GM12873 (cell line): ENCODE results near the gene PARD3B.

ENCODE experiments used
- TF ChIP-seq, protein P1 (sequence below): IDR thresholded peaks from 2 replicates; pipeline ENCODE4 v1.5.1; 2012; ENCODE audit warnings: low read depth, mild to moderate bottlenecking, moderate library complexity, low read length, control low read depth; ENCODE audit not compliant: insufficient read depth; ENCODE audit errors: missing control alignments

The PARD3B gene

DNA sequence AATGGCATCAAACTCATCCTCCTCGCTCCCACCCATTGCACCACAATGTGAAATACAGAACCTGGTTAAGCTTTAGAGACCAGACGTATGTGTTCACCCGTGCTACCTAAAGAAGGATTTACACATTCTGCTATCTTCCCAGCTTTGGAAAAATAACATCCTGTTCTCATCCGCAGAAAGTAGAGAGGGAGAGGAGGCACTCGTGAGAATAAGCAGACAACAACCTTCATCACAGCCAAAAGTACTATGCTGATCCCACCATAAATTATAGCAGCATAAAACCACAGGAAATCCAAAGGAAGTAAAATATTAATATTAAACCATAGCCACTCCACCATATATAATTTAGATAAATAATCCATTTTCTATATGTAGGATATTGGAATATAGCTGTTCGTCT is 1025.4 kb downstream of the PARD3B start:
- TF ChIP-seq, protein P1, sequence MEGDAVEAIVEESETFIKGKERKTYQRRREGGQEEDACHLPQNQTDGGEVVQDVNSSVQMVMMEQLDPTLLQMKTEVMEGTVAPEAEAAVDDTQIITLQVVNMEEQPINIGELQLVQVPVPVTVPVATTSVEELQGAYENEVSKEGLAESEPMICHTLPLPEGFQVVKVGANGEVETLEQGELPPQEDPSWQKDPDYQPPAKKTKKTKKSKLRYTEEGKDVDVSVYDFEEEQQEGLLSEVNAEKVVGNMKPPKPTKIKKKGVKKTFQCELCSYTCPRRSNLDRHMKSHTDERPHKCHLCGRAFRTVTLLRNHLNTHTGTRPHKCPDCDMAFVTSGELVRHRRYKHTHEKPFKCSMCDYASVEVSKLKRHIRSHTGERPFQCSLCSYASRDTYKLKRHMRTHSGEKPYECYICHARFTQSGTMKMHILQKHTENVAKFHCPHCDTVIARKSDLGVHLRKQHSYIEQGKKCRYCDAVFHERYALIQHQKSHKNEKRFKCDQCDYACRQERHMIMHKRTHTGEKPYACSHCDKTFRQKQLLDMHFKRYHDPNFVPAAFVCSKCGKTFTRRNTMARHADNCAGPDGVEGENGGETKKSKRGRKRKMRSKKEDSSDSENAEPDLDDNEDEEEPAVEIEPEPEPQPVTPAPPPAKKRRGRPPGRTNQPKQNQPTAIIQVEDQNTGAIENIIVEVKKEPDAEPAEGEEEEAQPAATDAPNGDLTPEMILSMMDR, result no peak

DNA sequence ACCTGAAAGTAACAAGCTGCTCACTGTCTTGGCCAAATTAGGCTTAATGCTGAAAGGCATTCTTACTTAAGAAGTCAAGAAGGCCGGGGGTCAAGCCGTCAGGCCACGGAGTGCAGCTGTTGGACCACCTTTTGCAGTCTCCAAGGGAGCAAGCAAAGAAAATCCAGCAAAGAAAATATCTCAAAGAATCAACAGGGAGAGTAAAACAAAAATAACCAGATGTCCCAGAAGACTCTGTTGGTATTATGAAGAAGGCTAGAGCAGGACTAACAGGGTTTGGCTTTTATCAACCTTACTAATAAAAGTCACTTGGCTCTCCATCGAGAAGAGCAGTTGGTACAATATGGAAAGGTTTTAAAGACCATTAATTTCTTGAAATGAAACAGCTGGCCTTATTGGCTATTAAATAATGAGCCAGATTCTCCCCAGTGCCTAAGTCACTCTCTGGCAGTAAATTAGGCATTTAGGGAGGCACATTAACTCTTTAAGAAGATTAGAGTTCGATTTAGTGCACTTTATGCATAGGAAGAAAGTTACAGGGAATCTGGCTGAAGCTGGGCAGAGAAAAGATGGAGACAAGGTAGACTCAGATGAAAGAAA is 1026.2 kb downstream of the PARD3B start:
- TF ChIP-seq, protein P1, result no peak

DNA sequence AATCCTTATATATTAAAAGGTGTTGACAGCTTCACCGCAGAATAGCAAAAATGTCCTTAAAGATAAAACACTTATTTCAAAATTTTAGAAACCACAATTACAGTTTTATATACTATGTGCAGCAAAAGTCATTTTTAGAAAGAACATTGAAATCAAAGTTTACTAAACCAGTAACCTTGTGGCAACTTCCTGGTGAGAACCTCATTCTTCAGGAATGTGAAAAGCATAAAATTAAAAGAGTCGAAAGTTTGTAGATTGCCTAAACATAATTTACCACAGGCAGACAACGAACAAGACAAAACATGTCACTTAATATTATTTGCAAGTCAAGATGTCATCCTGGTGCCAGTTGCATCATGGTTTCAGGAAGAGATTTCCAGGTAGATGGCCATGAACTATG is 1028.7 kb downstream of the PARD3B start:
- TF ChIP-seq, protein P1, result no peak

DNA sequence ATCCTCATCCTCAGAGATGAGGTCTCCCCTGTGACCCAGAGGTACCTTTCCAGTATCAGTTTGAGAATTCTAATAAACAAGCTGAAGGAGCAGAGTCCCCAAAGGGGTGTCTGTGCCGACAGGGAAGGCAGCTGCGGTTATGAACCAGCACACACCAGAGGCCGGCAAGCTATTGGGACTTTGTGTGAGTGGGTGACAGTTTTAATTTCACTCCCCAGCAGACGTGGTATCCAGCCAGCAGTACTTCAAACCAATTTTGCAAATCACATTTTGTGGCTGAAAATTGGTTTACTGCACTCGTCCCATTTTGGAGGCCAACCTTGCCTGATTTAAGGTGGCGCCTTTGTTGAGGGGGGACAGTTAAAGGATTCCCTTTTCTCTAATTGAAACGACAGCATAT is 1034.1 kb downstream of the PARD3B start:
- TF ChIP-seq, protein P1, result no peak

DNA sequence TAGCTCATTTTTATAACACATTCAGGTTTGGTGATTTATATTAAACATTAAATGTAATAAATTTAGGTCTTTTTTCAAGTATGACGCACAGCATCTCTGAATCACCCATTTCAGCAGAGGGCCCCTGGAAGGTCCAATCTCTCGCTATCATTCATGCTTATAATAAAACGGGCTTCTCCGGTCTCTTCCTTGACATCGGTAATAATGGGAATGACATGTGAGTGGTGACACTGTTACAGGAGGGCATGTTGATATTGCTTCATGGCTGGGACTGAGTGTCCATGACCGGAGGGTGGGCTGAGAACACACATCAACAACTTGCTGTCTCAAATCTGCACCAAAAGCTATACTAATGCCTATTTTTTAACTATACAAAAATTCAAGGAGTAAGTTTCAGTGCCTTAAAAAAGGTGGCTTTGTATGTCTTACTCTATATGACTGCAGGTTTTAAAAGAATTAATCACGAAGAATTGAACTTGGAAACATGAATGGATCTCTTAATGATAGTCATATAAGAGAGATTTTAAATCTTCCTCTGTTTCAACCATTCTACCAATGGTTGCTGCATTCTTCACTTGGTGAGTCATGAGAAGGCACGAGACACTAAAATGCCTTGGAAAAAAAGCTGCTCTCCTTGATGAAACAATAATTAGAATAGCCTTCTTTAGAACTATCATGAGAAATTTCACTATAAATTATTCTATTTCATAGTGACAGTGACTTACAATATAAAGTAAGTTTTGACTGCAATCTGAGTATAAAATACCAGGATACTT is 1035.1 kb downstream of the PARD3B start:
- TF ChIP-seq, protein P1, result no peak

DNA sequence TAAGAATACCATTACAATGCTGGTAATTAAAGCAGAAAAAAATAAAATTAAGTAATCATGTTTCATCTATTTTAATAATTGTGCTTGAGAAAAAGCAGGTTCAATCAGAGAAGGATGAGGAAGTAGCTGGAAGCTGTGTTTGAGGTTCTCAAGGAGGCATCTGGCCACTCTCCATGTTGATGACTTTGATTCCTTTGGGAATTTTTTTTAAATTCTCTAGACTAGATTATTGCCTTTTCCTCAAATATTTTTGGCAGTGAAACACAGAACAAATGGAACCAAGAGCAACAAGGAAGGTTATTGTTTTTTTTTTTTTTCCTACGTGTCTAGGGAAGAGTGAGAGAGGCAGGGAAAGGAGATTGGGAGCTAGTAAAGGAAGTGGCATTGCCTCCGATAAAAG is 1037.1 kb downstream of the PARD3B start:
- TF ChIP-seq, protein P1, result no peak

DNA sequence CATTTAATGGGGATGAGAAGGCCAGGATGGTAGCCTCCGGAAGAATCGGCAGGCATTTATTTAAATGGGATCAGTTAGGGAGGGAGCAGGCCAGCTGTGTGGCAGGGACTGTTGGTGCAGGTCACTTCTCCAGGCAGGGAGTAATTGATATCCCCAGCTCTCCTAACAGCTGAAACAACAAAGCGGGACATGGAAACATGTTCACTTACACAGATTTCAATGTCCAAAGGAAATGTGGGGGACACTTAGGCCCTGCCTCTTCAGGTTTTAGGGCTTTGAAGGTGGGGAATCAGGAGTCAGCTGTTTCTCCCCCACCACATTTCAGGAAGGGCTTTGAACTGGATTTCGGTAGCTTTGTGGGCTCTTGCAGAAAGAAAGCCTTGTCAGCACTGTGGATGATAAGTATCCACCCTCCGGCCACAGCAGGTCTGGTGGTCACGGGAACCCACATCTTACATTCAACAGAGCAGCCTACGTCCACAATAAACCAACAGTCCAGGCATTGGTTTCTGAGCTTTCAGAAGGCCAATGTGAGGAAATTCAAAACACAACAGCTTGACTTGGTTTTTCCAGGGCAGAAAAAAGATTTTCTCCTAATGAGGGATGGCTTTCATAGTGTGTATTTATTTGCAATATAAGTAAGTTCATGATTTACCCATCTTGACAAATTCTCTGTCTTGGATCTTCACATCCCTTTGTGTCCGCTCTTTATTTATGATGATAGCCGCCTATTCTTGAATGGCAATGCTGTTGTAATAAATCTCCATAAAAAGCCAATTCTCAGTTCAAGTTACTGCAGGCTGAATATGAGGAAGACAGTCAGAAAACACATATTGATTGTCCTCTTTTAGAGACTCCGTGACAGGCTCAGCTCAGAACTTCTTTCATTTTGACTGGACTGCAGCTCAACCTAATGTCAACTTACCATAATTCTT is 1040.4 kb downstream of the PARD3B start:
- TF ChIP-seq, protein P1, result no peak
